VCaP (cell line): ENCODE data around the gene INKA2.
"Not testable (repeated sequence)": the region's sequence is repeated elsewhere in the genome, so short reads cannot be mapped to it uniquely, and the experiment has no call there.

Experiments
- H3K27ac ChIP-seq: fragments of 450-650 bp; 2 replicates; pipeline ENCODE4 v1.5.1; 2017
- TF ChIP-seq, protein P1 (sequence below): fragments of 450-650 bp; conservative IDR thresholded peaks from 2 replicates; pipeline ENCODE4 v1.5.1; 2017; ENCODE audit warnings: mild to moderate bottlenecking, moderate library complexity

The INKA2 gene

GRCh38 chr1:111742938-111743549, 3.8 kb upstream of the INKA2 start:
- H3K27ac ChIP-seq = peak overlapping the region; percentile 43

GRCh38 chr1:111742292-111742691, 3.1 kb upstream of the INKA2 start:
- H3K27ac ChIP-seq = not testable (repeated sequence)

More at GRCh38 chr1:111742938-111743549, 3.8 kb upstream of the INKA2 start:
- TF ChIP-seq, protein P1, sequence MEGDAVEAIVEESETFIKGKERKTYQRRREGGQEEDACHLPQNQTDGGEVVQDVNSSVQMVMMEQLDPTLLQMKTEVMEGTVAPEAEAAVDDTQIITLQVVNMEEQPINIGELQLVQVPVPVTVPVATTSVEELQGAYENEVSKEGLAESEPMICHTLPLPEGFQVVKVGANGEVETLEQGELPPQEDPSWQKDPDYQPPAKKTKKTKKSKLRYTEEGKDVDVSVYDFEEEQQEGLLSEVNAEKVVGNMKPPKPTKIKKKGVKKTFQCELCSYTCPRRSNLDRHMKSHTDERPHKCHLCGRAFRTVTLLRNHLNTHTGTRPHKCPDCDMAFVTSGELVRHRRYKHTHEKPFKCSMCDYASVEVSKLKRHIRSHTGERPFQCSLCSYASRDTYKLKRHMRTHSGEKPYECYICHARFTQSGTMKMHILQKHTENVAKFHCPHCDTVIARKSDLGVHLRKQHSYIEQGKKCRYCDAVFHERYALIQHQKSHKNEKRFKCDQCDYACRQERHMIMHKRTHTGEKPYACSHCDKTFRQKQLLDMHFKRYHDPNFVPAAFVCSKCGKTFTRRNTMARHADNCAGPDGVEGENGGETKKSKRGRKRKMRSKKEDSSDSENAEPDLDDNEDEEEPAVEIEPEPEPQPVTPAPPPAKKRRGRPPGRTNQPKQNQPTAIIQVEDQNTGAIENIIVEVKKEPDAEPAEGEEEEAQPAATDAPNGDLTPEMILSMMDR = no peak

DNA sequence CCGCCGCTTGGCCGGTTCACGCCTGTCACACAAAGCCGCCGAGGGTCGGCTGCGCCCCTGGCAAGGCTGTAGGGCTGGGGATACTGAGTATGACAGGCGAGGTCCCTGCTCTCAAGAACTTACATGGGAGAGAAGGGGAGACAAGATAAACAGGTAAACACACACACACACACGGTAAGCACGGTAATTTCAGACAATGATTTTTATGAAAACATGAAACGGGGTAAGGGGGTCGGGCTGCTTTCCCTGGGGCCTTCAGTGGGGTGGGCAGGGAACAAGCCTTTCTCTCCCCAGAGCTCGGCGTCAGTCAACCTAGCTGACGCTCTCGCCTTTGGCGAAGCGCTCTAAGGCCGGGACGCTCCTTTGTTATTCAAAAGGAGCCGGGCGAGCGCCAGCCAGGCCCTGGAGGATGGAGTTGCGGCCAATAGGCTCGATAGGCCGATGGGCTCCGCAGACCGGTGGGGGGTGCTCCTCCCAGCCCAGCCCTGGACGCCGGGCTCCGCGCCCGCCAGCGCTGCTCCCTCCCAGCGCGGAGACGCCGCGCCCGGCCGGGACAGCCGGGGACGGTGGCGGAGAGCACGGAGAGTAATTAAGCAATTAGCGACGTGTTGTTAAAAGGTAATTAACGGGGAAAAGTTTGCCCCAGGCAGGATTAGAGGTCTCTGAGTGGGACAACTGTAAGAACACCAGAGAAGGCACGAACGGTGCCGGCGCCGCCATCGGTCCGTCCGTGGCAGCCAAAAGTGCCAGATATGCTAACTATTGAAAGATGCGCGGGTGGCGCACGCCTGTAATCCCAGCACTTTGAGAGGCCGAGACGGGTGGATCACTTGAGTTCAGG, 950 bp upstream of the INKA2 start:
- TF ChIP-seq, protein P1 = no peak
- peak overlapping the region; percentile 77 for H3K27ac ChIP-seq

- TF ChIP-seq, protein P1 = no peak
- H3K27ac ChIP-seq = peak overlapping the region; percentile 77
These were observed 580 bp downstream of the INKA2 start for GRCh38 chr1:111738436-111739193.

DNA sequence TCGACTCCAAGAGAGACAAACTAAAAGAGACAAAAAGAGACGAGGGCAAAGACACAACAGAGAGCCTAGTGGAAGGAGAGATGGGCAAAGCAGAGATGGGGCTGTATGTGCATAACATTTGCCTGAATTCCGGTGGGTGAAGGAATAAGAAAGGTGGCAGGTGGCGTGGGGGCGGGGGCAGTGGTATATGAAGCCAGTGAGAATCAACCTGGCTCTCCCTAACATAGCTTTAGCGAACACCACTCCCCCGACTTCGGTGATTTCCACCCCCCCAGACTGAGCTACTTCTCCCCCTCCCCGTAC, 1.1 kb downstream of the INKA2 start:
- TF ChIP-seq, protein P1 = no peak
- H3K27ac ChIP-seq = peak overlapping the region; percentile 77; the same call in 1 of the 2 replicates

DNA sequence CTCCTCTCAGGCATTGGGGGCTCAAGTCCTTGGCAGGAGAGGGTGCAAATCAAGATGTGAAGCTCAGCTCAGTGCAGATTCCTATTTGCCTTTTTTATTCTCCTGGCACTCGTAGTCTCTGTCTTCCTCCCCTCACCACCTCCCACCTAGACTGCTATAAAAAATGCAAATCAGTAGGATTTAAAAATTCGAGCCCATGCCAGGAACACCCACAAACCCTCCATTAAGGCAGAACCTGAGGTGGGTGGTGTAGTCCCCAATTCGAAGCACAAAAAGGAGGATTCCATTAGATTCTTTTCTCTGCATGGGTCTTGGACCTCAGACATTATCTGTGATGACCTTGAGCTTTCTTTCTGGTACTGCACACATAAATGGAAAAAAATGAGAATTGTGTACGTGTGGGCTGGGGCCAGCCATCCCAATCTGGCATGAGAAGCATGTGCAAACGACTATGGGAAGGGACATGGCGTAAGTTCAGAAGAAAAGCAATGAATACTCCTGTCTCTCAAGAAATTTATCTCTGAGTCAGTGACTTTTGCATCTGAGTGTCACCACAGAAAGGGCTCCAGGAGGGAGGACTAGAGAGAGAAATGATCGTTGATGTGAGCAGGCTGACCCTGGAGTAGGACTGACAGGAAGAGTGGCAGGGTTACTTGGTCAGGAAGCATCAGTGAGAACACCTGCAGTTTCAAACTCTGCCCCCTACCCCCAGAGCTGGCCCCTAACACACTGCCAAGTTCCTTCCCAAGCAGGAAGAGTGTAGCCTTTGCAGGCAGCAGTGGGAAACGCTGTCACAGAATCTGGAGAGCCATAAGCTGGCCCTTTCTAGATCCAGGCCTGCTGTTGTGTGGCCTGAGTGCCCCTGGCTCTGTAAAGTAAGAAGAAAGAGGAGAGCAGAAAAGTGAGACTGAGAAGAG, 1.7 kb downstream of the INKA2 start:
- TF ChIP-seq, protein P1 = no peak
- no peak overlapping the region for H3K27ac ChIP-seq

GRCh38 chr1:111736548-111737215, 2.5 kb downstream of the INKA2 start:
- no peak overlapping the region for H3K27ac ChIP-seq
- TF ChIP-seq, protein P1 = no peak
